ENCODE data around the gene AK8.

AK8 gene

GRCh38 chr9:132919614-132920268 lies 41.7 kb upstream of the AK8 start:
- H3K27me3 ChIP-seq (ENCODE audit: insufficient read depth, low read length): no peaks in the 10 kb centered on the region
- H3K9ac ChIP-seq (ENCODE audit: low read length): no peak overlapping the region
- H3K4me1 ChIP-seq (ENCODE audit: insufficient read depth, low read length, severe bottlenecking): no peaks in the 10 kb centered on the region
- H3K4me3 ChIP-seq (ENCODE audit: low read depth, low read length, poor library complexity, severe bottlenecking): no peak overlapping the region
- no peak for TF ChIP-seq CTCF (IDR thresholded peaks at IDR 0.05; ENCODE audit: low read length)
- TF ChIP-seq EZH2 (IDR thresholded peaks at IDR 0.05; ENCODE audit: borderline replicate concordance, low read length): no peak
- no peak overlapping the region for H3K27ac ChIP-seq (ENCODE audit: low read depth, low read length, poor library complexity, severe bottlenecking)
- no peaks in the 10 kb centered on the region for H3F3A ChIP-seq (ENCODE audit: insufficient read depth, low read length)
- no peaks in the 10 kb centered on the region for H3K9me3 ChIP-seq (ENCODE audit: low read length)
- no peak overlapping the region for H2AFZ ChIP-seq (ENCODE audit: low read length)
- peaks cover 68% of the 10 kb centered on the region for H3K36me3 ChIP-seq (ENCODE audit: insufficient read depth, low read length)
- no peaks in the 10 kb centered on the region for H4K20me1 ChIP-seq (ENCODE audit: insufficient read depth, low read length)
- H3K4me2 ChIP-seq (ENCODE audit: low read length): no peak overlapping the region
- H3K79me2 ChIP-seq (ENCODE audit: insufficient read depth, low read length): no peaks in the 10 kb centered on the region
- H3K9me2 ChIP-seq (ENCODE audit: low read depth, low read length): no peaks in the 10 kb centered on the region

GRCh38 chr9:132914924-132915323 lies 36.8 kb upstream of the AK8 start:
- Histone ChIP-seq H3K36me3 (ENCODE audit: insufficient read depth, low read length) (peaks cover 52% of the 10 kb centered on the region; the same call in 1 of the 2 replicates), H3K79me2 (ENCODE audit: insufficient read depth, low read length) (no peaks in the 10 kb centered on the region), H3K27me3 (ENCODE audit: insufficient read depth, low read length) (no peaks in the 10 kb centered on the region), H3K4me1 (ENCODE audit: insufficient read depth, low read length, severe bottlenecking) (no peaks in the 10 kb centered on the region), H4K20me1 (ENCODE audit: insufficient read depth, low read length) (no peaks in the 10 kb centered on the region), H3F3A (ENCODE audit: insufficient read depth, low read length) (no peaks in the 10 kb centered on the region), H3K4me3 (ENCODE audit: low read depth, low read length, poor library complexity, severe bottlenecking) (no peak overlapping the region), H3K9me2 (ENCODE audit: low read depth, low read length) (no peaks in the 10 kb centered on the region), H3K27ac (ENCODE audit: low read depth, low read length, poor library complexity, severe bottlenecking) (no peak overlapping the region), H3K9ac (ENCODE audit: low read length) (no peak overlapping the region), H2AFZ (ENCODE audit: low read length) (no peak overlapping the region), H3K4me2 (ENCODE audit: low read length) (no peak overlapping the region), H3K9me3 (ENCODE audit: low read length) (no peaks in the 10 kb centered on the region)
- TF ChIP-seq EZH2 (IDR thresholded peaks at IDR 0.05; ENCODE audit: borderline replicate concordance, low read length) (no peak), CTCF (IDR thresholded peaks at IDR 0.05; ENCODE audit: low read length) (no peak)

GRCh38 chr9:132912131-132912530 lies 34.0 kb upstream of the AK8 start:
- H3K4me3 ChIP-seq (ENCODE audit: low read depth, low read length, poor library complexity, severe bottlenecking): no peak overlapping the region
- no peak overlapping the region for H3K9ac ChIP-seq (ENCODE audit: low read length)
- H3K9me2 ChIP-seq (ENCODE audit: low read depth, low read length): no peaks in the 10 kb centered on the region
- H3K4me1 ChIP-seq (ENCODE audit: insufficient read depth, low read length, severe bottlenecking): no peaks in the 10 kb centered on the region
- H3F3A ChIP-seq (ENCODE audit: insufficient read depth, low read length): no peaks in the 10 kb centered on the region
- H3K9me3 ChIP-seq (ENCODE audit: low read length): no peaks in the 10 kb centered on the region
- no peaks in the 10 kb centered on the region for H3K27me3 ChIP-seq (ENCODE audit: insufficient read depth, low read length)
- no peak overlapping the region for H3K27ac ChIP-seq (ENCODE audit: low read depth, low read length, poor library complexity, severe bottlenecking)
- no peak for TF ChIP-seq EZH2 (IDR thresholded peaks at IDR 0.05; ENCODE audit: borderline replicate concordance, low read length)
- no peak for TF ChIP-seq CTCF (IDR thresholded peaks at IDR 0.05; ENCODE audit: low read length)
- no peaks in the 10 kb centered on the region for H4K20me1 ChIP-seq (ENCODE audit: insufficient read depth, low read length)
- peaks cover 44% of the 10 kb centered on the region for H3K36me3 ChIP-seq (ENCODE audit: insufficient read depth, low read length)
- no peak overlapping the region for H2AFZ ChIP-seq (ENCODE audit: low read length)
- no peak overlapping the region for H3K4me2 ChIP-seq (ENCODE audit: low read length)
- no peaks in the 10 kb centered on the region for H3K79me2 ChIP-seq (ENCODE audit: insufficient read depth, low read length)

All from OCI-LY1 (cell line).